Mesendoderm (in vitro differentiated cells): ENCODE results near the gene DOK7.

ENCODE experiments used
- DNase-seq: peaks from one replicate; pipeline ENCODE4 v3.0.0; 2013
- H2AK5ac ChIP-seq: 2 replicates; pipeline ENCODE4 v1.6.1; 2013; ENCODE audit warnings: low read length, inconsistent platforms
- H2BK120ac ChIP-seq: 2 replicates; pipeline ENCODE4 v1.6.1; 2013; ENCODE audit warnings: low read depth, mild to moderate bottlenecking, low read length, moderate library complexity, mixed read lengths
- H2BK15ac ChIP-seq: replicated peaks from 2 replicates; pipeline ENCODE4 v1.6.1; 2013; ENCODE audit warnings: low read depth, mild to moderate bottlenecking, moderate library complexity
- H2BK5ac ChIP-seq: 2 replicates; pipeline ENCODE4 v1.6.1; 2013; ENCODE audit warnings: low read length, inconsistent platforms
- H3K18ac ChIP-seq: 2 replicates; pipeline ENCODE4 v1.6.1; 2013; ENCODE audit warnings: mild to moderate bottlenecking, low read length, mixed read lengths
- H3K23ac ChIP-seq: one replicate; pipeline ENCODE4 v1.6.1; 2013; ENCODE audit warnings: low read length
- H3K27ac ChIP-seq: 2 replicates; pipeline ENCODE4 v1.5.1; 2013; ENCODE audit warnings: low read depth, mild to moderate bottlenecking, inconsistent platforms, low read length, moderate library complexity
- H3K27me3 ChIP-seq: 2 replicates; pipeline ENCODE4 v1.6.1; 2013; ENCODE audit warnings: low read length, control low read depth, mild to moderate bottlenecking, inconsistent platforms; ENCODE audit not compliant: insufficient read depth, poor library complexity
- H3K36me3 ChIP-seq: 2 replicates; pipeline ENCODE4 v1.6.1; 2013; ENCODE audit warnings: low read length, inconsistent platforms; ENCODE audit not compliant: control insufficient read depth, insufficient read depth
- H3K4ac ChIP-seq: one replicate; pipeline ENCODE4 v1.6.1; 2013; ENCODE audit warnings: low read depth, mild to moderate bottlenecking, low read length, moderate library complexity
- H3K4me1 ChIP-seq: 2 replicates; pipeline ENCODE4 v1.6.1; 2013; ENCODE audit warnings: low read depth, low read length, inconsistent platforms; ENCODE audit not compliant: control insufficient read depth
- H3K4me2 ChIP-seq: 2 replicates; pipeline ENCODE4 v1.6.1; 2013; ENCODE audit warnings: low read length
- H3K4me3 ChIP-seq: 2 replicates; pipeline ENCODE4 v1.5.1; 2013; ENCODE audit warnings: mild to moderate bottlenecking, low read length
- H3K56ac ChIP-seq: one replicate; pipeline ENCODE4 v1.6.1; 2013; ENCODE audit warnings: low read length
- H3K79me1 ChIP-seq: 2 replicates; pipeline ENCODE4 v1.6.1; 2013; ENCODE audit warnings: low read length, inconsistent platforms
- H3K79me2 ChIP-seq: 2 replicates; pipeline ENCODE4 v1.6.1; 2013; ENCODE audit warnings: mild to moderate bottlenecking, low read length; ENCODE audit not compliant: control insufficient read depth, insufficient read depth
- H3K9ac ChIP-seq: 2 replicates; pipeline ENCODE4 v1.6.1; 2013; ENCODE audit warnings: low read length, inconsistent platforms
- H4K5ac ChIP-seq: one replicate; pipeline ENCODE4 v1.6.1; 2013; ENCODE audit warnings: low read length
- H4K8ac ChIP-seq: one replicate; pipeline ENCODE4 v1.6.1; 2013; ENCODE audit warnings: low read depth, mild to moderate bottlenecking, control low read depth, low read length, moderate library complexity
- WGBS: extraction: QIAGEN DNeasy Blood & Tissue Kit; methylation state at CpG from one replicate; pipeline ENCODE4 v1.1.7; 2013; ENCODE audit warnings: low lambda C conversion rate, missing lambda C conversion rate; ENCODE audit not compliant: insufficient coverage; ENCODE audit errors: extremely low coverage; 5-methylcytosine and 5-hydroxymethylcytosine counted together

DOK7 gene

DNA sequence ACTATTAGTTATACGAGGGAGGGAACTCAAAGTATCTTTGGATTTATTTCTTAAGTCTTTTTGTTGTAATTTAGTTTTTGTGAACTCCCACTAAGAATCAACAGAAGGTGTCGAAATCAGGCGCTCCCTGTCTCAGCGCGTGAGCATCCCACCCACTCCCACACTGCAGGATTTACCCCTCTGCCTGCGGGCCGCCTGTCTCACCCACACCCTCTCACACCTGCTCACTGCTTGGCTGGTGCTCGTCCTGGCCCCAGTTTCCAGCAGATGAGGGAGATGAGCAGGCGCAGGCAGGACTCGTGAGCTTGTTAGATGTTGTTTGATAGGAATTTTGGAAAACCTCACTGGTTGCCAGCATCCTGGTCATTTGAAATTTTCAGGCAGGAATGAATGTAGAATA is 42.1 kb upstream of the DOK7 start:
- Histone ChIP-seq H2AK5ac (no peak overlapping the region), H3K36me3 (no peaks in the 10 kb centered on the region), H3K79me2 (no peaks in the 10 kb centered on the region)

GRCh38 chr4:3421470-3421869 is 41.6 kb upstream of the DOK7 start:
- no peaks in the 10 kb centered on the region for H3K4me1 ChIP-seq
- H3K27ac ChIP-seq: no peak overlapping the region
- H3K56ac ChIP-seq: no peak overlapping the region
- no peaks in the 10 kb centered on the region for H3K36me3 ChIP-seq
- no peaks in the 10 kb centered on the region for H3K27me3 ChIP-seq
- no peak overlapping the region for H2BK15ac ChIP-seq
- H3K79me2 ChIP-seq: no peaks in the 10 kb centered on the region
- no peak overlapping the region for H2AK5ac ChIP-seq
- no CpG with 5 or more reads among the region's 12 CpGs for WGBS
- H2BK5ac ChIP-seq: no peak overlapping the region
- no peak overlapping the region for H3K9ac ChIP-seq
- H3K79me1 ChIP-seq: no peaks in the 10 kb centered on the region
- no peak overlapping the region for H4K5ac ChIP-seq
- DNase-seq: no peak
- no peak overlapping the region for H3K4ac ChIP-seq
- H3K18ac ChIP-seq: no peak overlapping the region
- H3K23ac ChIP-seq: no peak overlapping the region
- no peak overlapping the region for H2BK120ac ChIP-seq
- no peak overlapping the region for H3K4me2 ChIP-seq
- H4K8ac ChIP-seq: no peak overlapping the region
- no peak overlapping the region for H3K4me3 ChIP-seq

More for the DNA sequence above, 42.1 kb upstream of the DOK7 start:
- DNase-seq: no peak
- Histone ChIP-seq H2BK5ac (no peak overlapping the region), H3K9ac (no peak overlapping the region), H4K8ac (no peak overlapping the region), H3K4me3 (no peak overlapping the region), H3K27me3 (no peaks in the 10 kb centered on the region), H3K56ac (no peak overlapping the region), H3K27ac (no peak overlapping the region), H2BK15ac (no peak overlapping the region), H3K4me1 (no peaks in the 10 kb centered on the region), H3K4me2 (no peak overlapping the region), H3K18ac (no peak overlapping the region), H2BK120ac (no peak overlapping the region), H3K23ac (no peak overlapping the region), H3K79me1 (no peaks in the 10 kb centered on the region), H4K5ac (no peak overlapping the region), H3K4ac (no peak overlapping the region)
- WGBS: no CpG with 5 or more reads among the region's 10 CpGs

- H2BK15ac ChIP-seq: no peak overlapping the region
- no peak overlapping the region for H2BK120ac ChIP-seq
- H3K4ac ChIP-seq: no peak overlapping the region
- no peaks in the 10 kb centered on the region for H3K27me3 ChIP-seq
- no peak overlapping the region for H4K8ac ChIP-seq
- H2AK5ac ChIP-seq: no peak overlapping the region
- H3K23ac ChIP-seq: no peak overlapping the region
- H4K5ac ChIP-seq: no peak overlapping the region
- no peak overlapping the region for H3K56ac ChIP-seq
- no peaks in the 10 kb centered on the region for H3K36me3 ChIP-seq
- no peak overlapping the region for H3K4me3 ChIP-seq
- no peak overlapping the region for H3K9ac ChIP-seq
- H3K27ac ChIP-seq: no peak overlapping the region
- H3K4me1 ChIP-seq: no peaks in the 10 kb centered on the region
- no peak overlapping the region for H2BK5ac ChIP-seq
- no CpG with 5 or more reads among the region's 29 CpGs for WGBS
- no peaks in the 10 kb centered on the region for H3K79me1 ChIP-seq
- no peak for DNase-seq
- no peak overlapping the region for H3K4me2 ChIP-seq
- no peaks in the 10 kb centered on the region for H3K79me2 ChIP-seq
- H3K18ac ChIP-seq: no peak overlapping the region
These were observed 40.8 kb upstream of the DOK7 start for GRCh38 chr4:3422241-3422801.

DNA sequence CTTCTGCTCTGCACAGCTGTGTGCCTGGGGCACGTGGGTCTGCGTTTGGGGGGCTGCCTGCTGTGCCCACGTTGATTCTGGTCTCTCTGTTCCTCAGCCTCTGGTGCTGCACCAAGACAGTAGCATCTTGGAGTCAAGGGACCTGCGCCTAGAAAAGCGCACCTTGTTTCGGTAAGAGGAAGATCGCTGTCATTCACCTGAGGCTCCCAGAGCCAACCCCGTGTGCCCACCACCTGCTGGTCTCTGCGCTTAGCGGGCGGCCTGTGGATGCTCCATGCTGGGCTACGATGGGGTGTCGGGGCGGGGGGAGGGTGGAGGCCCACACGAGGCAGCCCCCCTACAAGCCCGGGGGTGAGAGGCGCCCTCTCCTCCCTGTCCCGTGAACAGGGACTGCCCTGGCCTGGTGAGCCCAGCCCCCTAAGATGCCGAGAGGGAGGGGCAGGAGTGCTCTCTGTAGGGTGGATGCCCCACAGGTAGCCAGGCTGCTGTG is 40.3 kb upstream of the DOK7 start:
- Histone ChIP-seq H2AK5ac (no peak overlapping the region), H2BK15ac (no peak overlapping the region), H3K79me2 (no peaks in the 10 kb centered on the region), H3K4me3 (no peak overlapping the region), H3K4ac (no peak overlapping the region), H3K27me3 (no peaks in the 10 kb centered on the region), H3K9ac (no peak overlapping the region), H3K4me2 (no peak overlapping the region), H3K23ac (no peak overlapping the region), H3K27ac (no peak overlapping the region), H3K56ac (no peak overlapping the region), H2BK5ac (no peak overlapping the region), H3K79me1 (no peaks in the 10 kb centered on the region), H3K4me1 (no peaks in the 10 kb centered on the region), H3K36me3 (no peaks in the 10 kb centered on the region), H4K8ac (no peak overlapping the region), H4K5ac (no peak overlapping the region), H3K18ac (no peak overlapping the region), H2BK120ac (no peak overlapping the region)
- no peak for DNase-seq
- WGBS: no CpG with 5 or more reads among the region's 19 CpGs

DNA sequence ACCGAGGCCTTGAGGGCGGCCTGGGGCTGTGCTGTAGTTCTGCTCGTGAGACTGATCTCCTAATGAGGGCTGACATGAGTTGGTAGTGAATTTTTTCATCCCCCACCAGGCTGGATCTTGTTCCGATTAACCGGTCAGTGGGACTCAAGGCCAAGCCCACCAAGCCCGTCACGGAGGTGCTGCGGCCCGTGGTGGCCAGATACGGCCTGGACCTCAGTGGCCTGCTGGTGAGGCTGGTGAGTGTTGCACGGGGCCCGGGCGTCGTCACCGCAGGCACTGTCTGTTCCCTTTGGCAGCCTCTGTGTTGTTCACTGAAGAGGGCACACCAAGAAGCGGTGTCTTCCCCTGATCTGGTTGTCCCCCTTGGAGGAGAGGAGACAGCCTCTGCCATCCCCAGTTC is 39.7 kb upstream of the DOK7 start:
- Histone ChIP-seq H3K4me1 (no peaks in the 10 kb centered on the region), H3K56ac (no peak overlapping the region), H3K4ac (no peak overlapping the region), H2AK5ac (no peak overlapping the region), H3K27ac (no peak overlapping the region), H3K79me1 (no peaks in the 10 kb centered on the region), H3K36me3 (no peaks in the 10 kb centered on the region), H4K5ac (no peak overlapping the region), H3K4me2 (no peak overlapping the region), H3K79me2 (no peaks in the 10 kb centered on the region), H2BK15ac (no peak overlapping the region), H3K18ac (no peak overlapping the region), H2BK5ac (no peak overlapping the region), H3K27me3 (no peaks in the 10 kb centered on the region), H2BK120ac (no peak overlapping the region), H4K8ac (no peak overlapping the region), H3K23ac (no peak overlapping the region), H3K9ac (no peak overlapping the region), H3K4me3 (no peak overlapping the region)
- WGBS: no CpG with 5 or more reads among the region's 16 CpGs
- no peak for DNase-seq

DNA sequence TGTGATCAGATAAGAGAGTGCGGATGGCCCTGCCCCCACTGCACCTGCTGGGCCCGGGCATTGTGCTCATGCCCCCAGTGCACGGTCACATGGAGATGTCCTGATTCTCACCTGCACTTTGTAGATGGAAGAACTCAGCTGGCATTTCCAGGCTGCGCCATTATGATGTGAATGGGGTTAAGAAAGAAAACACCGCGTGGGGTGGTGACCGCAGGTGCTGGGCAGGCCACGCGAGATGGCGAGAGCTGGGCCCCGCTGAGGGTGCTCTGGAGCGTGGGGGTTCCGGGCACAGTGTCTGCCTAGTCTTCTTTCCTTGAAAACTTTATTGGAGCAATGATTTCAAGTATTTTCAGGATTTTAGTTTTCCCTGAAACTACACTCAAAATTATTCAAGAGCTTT is 39.2 kb upstream of the DOK7 start:
- H3K9ac ChIP-seq: no peak overlapping the region
- no peak for DNase-seq
- no peak overlapping the region for H4K8ac ChIP-seq
- H2AK5ac ChIP-seq: no peak overlapping the region
- no CpG with 5 or more reads among the region's 13 CpGs for WGBS
- H2BK120ac ChIP-seq: no peak overlapping the region
- H3K27me3 ChIP-seq: no peaks in the 10 kb centered on the region
- no peak overlapping the region for H3K23ac ChIP-seq
- H3K27ac ChIP-seq: no peak overlapping the region
- no peak overlapping the region for H3K56ac ChIP-seq
- H3K4me1 ChIP-seq: no peaks in the 10 kb centered on the region
- H2BK15ac ChIP-seq: no peak overlapping the region
- no peak overlapping the region for H3K4me2 ChIP-seq
- no peak overlapping the region for H3K4me3 ChIP-seq
- no peak overlapping the region for H3K4ac ChIP-seq
- no peaks in the 10 kb centered on the region for H3K36me3 ChIP-seq
- no peak overlapping the region for H3K18ac ChIP-seq
- H2BK5ac ChIP-seq: no peak overlapping the region
- H4K5ac ChIP-seq: no peak overlapping the region
- no peaks in the 10 kb centered on the region for H3K79me2 ChIP-seq
- no peaks in the 10 kb centered on the region for H3K79me1 ChIP-seq
